CD4-positive, alpha-beta T cell treated with Interleukin-17A for 1 hour (primary cell): ENCODE measurements around the gene CLEC6A.
"Not testable (repeated sequence)": the region's sequence is repeated elsewhere in the genome, so short reads cannot be mapped to it uniquely, and the experiment has no call there.

Experiments
- DNase-seq: peaks from one replicate; pipeline ENCODE4 v3.0.0-alpha.2; 2020

Gene CLEC6A

DNA sequence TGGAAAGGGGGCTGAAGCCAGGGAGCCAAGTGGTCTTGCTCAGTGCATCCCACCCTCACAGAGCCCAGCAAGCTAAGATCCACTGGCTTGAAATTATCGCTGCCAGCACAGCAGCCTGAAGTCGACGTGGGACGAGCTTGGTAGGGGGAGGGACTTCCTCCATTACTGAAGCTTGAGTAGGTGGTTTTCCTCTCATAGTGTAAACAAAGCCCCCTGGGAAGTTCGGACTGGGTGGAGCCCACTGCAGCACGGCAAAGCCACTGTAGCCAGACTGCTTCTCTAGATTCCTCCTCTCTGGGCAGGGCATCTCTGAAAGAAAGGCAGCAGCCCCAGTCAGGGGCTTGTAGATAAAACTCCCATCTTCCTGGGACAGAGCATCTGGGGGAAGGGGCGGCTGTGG is 40.3 kb downstream of the CLEC6A start:
- DNase-seq, result not testable (repeated sequence)

DNA sequence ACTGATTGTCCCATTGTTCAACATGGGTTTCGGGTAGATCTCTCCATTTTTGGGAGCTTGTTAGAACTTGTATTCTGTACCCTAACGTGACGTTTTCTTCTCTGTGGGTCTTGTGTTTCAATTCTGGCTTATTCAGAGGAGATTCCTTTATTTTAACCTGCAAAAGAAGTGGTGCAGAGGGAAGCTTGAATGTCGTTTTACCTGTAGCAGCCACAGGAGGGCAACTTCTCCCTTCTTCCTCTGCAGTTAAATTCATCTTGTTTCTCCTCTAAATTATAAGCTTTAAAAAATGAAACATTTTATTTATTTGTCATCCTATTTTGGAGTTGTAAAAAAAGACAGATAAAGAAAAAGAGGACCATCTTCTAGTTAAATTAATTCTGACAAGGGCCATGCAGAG is 43.9 kb downstream of the CLEC6A start:
- DNase-seq, result no peak

DNA sequence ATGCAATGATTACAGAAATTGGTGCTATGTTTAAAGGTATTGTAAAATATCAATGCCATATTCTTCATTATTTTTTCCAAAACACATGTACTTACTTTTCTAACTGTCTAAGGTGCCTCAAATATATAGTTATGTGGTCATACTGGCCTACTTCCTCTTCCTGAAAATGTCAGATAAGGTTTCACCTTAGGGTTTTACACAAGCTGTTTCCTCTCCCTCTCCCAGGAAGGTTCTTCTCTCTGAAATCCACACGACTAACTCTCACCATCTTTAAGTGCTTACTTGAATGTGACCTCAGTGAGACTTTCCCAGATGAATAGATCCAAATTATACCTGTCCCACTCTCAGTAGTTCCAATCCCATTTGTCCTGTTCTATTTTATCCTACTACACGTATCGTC is 46.0 kb downstream of the CLEC6A start:
- DNase-seq, result peak; percentile 3

DNA sequence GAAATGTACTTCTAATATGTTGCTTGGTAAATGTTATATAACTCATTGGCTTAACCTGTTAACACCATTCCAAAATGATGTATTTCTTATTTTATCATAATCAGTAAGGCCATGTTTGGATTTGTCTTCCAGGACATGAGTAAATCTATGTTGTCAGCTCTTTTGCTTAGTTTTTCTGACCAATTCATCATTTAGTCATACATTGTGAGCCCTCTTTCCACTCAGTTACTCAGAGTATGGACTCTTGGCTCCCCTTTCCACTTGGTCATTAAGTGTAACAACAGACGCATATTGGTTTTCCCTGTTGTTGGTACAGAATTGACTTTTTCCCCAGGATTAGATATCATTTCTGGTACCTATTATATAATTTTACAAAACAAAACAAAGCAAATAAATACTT is 48.6 kb downstream of the CLEC6A start:
- no peak for DNase-seq

DNA sequence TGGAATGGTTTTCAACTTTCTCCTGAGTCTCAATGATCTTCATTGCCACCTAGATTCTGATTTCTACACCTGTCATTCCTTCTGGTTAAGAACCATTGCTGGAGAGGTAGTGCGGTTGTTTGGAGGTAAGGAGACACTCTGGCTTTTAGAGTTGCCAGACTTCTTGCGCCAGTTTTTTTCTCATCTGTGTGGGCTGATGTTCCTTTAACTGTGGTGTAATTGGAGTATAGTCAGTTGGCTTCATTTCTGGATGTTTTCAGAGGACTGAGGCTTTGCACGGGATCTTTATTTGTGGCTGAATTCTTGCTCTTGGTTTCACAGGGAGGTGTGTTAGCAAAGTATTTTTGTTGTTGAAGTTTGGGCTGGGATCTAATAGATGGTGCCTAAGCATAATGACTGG is 51.8 kb downstream of the CLEC6A start:
- no peak for DNase-seq

DNA sequence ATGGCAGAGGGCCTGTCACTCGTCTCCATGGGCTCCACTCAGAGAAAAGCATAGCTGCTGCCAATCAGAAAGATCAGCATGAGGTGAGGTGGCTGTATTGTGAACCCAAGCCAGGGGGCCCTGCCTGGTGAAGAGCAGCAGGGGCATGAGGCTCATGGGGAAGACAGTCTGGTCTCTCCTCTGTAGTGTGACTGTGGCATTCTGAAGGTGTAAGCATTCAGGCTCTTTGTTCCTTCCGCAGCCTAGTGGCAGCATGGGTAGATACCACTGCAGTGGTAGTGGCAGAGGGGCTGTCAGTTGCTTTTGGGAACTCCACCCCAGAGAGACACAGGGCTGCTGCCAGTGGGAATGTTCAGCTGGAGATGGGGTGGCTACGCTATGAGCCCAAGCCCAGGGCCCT is 52.5 kb downstream of the CLEC6A start:
- DNase-seq, result no peak

DNA sequence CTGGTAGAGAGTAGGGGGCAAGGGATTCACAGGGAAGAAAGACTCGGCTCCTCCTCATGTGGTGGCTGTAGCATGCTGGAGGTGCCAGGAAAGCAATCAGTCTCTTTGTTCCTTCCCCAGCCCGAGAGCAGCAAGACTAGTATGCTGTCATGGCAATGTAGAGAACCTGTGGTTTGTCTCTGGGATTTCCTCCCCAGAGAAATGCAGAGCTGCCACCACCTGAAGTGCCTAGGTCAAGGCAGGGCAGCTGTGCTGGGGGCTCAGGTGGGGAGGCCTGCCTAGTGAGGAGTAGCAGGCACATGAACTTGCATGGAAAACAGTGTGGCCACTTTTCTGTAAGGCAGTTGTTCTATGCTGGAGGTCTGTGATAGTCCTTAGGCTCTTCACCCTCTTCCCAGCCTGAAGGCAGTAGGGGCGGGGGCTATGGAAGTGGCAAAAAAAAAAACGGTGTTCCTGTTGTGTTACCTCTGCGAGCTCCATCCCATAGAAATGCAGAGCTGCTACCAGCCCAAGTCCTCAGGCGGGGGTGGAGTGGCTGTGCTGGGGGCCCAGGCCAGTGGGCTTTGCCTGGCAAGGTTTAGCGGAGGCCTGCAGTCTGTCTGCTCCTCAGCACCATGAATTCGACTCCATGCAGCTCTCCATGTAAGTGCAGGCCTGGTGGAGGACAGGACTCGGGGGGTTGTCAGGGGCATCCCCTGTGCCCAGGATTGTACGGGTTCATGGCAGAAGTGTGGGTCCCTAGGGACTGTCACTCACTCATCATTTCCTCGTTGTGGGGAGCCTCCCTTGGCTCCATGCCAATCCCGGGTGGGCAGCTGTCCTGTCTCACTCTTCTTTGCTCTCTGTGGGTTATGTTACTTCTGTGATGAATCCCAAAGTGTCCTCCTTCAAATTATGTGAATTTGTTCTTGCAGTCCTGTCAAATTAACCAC is 53.4 kb downstream of the CLEC6A start:
- no peak for DNase-seq

DNA sequence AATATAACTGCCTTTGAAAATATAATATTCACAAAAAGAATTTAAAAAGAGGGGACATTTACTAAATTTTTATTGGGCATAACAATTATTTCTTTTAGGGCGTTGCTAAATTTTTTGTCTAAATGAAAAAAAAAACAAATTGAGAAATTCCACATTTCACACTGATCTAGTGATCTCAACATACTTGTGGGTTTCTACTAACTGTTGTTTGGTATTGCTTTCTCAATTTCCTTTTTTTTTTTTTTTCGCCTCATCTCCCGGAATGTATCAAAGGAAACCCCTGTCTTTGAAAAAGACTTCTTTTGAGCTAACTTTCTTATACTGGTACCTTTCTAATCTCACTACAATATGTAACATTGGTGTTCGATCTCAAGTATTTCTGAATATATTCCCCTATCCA is 57.5 kb downstream of the CLEC6A start, which contains the start of gene CLEC4D:
Gene CLEC4D (plus strand): TSS at position 248 of the 400 bp plus-strand sequence. CDS start 230 bp downstream, outside the sequence.
- DNase-seq, result no peak

DNA sequence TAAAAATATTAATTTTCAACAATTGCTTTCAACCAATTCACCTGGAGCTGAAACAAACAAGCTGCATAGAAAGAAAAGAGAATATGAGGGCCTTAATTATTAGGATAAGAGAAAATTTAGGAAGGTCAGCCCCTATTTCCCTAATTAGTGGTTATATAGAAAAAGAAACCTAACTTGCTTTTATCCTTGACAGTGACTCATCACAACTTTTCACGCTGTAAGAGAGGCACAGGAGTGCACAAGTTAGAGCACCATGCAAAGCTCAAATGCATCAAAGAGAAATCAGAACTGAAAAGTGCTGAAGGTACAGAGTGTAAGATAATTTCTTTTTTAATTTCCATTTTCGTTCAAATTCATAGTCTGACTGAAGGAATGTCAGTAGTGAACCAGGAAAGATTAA is 62.2 kb downstream of the CLEC6A start:
- DNase-seq, result no peak

DNA sequence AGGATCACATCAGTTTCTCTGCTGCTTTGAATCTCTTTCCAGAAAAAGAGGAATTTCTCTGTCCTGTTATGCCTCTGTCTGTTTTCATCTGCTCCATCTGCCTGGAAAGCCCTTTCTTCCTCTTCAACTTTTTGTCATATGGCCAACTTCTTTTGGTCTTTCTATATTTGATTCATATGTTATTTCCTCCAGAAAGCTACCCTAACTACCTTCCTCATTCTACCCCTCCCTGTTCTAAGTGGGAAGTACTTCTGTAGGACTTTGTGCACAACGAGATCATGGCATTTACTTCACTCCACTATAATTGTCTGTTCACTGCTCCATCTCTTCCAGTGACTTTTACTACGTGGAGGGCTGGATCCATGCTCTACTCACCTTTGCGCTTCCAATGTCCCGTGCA is 63.4 kb downstream of the CLEC6A start:
- DNase-seq, result no peak

DNA sequence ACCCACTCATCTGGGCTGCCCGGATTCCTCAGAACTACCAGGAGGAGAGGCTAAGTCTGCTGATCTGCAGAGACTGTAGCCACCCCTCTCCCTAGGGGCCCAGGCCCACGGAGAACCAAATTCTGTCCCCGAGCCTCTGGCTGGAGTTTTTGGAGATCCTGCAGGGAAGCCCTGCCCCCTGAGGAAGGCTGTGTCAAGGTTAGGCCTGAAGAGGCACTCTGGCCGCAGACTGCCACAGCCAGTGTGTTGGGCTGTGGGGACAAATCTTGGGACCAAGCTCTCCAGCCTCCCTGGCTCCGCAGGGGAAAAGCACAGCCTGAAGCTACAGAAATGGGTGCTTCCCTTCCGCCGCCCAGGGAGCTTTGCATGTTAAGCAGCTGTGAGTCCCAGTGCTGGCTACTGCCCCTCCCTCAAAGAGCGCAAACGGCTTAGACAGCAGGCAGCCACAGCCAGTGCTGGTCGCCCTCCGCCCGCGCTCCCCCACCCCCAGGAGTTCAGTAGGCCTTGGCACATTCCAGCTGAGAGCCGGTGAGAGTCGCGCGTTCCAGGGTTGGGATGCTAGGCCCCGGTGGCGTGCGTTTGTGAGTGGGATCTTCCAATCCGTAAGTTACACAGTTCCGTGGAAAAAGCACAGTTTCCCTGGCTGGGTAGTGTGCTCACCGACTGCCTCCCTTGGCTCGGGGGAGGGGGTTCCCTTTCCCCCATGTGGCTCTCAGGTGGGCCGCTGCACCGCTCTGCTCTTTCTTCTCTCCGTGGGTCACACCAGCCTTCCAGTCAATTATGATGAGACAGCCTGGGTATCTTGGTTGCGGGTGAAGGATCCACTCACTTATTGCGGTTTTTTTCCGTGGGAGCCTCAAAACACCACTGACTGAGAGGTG is 71.7 kb downstream of the CLEC6A start:
- no peak for DNase-seq
